GM12878 (cell line): ENCODE data around the gene RPL36. TPM values are rescaled to one million over a fixed set of nuclear protein-coding genes. Genes with fewer than 3 reads are reported as not detected.

ENCODE experiments used
- ATAC-seq: fragments of 200-7000 bp; cut with Tn5 transposase; 3 replicates; pipeline ENCODE4 v1.9.1; 2020; ENCODE audit warnings: mild to moderate bottlenecking, moderate library complexity
- BruUV-seq: library from RNA; stranded (reverse); fragments of 400-500 nt; replicated peaks from 2 replicates; lab custom pipeline; 2021; lab: Mats Ljungman, UMichigan
- CTCF ChIA-PET: fragments of 300-600 bp; sonication (Branson Sonifier 250); formaldehyde crosslinking; extraction: SDS; loops from one replicate; lab custom pipeline; 2021; ENCODE audit warnings: inconsistent platforms; lab: Yijun Ruan, JAX
- POLR2A ChIA-PET: fragments of 350-600 bp; formaldehyde crosslinking; extraction: SDS; loops from one replicate; lab custom pipeline; 2021; ENCODE audit warnings: inconsistent platforms; lab: Charles Lee
- RAD21 ChIA-PET: fragments of 300-600 bp; sonication (Branson Sonifier 250); formaldehyde crosslinking; loops from one replicate; lab custom pipeline; 2023; ENCODE audit warnings: antibody characterized with exemption; ENCODE audit not compliant: unreplicated experiment; lab: Charles Lee
- SMC1A ChIA-PET: fragments of 300-600 bp; sonication (Branson Sonifier 250); formaldehyde crosslinking; loops from one replicate; lab custom pipeline; 2023; ENCODE audit not compliant: unreplicated experiment, uncharacterized antibody; lab: Charles Lee
- DNase-seq: peaks from one replicate; pipeline ENCODE4 v3.0.0-alpha.2; 2011; ENCODE audit warnings: low read depth, low spot score
- FAIRE-seq: peaks from 3 replicates; lab custom pipeline; 2011; peaks lifted over from hg19 to GRCh38; lab: Jason Lieb, UNC
- H2AFZ ChIP-seq: 2 replicates; pipeline ENCODE4 v1.6.0; 2011; ENCODE audit warnings: low read depth, low read length, control low read depth; ENCODE audit not compliant: control insufficient read depth
- H3K27ac ChIP-seq: 2 replicates; pipeline ENCODE4 v1.5.1; 2011; ENCODE audit warnings: control low read depth; ENCODE audit not compliant: control insufficient read depth, insufficient read depth
- H3K27me3 ChIP-seq, 2 experiments: replicated peaks in 1 of 2; 2 replicates each; pipeline versions ENCODE4 v1.6.0 to v1.6.1; 2011; ENCODE audit warnings: low read length in 1 of 2; ENCODE audit not compliant: control insufficient read depth in 2 of 2, insufficient read depth in 2 of 2
- H3K36me3 ChIP-seq, 2 experiments: 2 replicates each; pipeline ENCODE4 v1.5.1; 2011; ENCODE audit warnings: low read length in 1 of 2; ENCODE audit not compliant: control insufficient read depth in 2 of 2, insufficient read depth in 2 of 2
- H3K4me1 ChIP-seq: 2 replicates; pipeline ENCODE4 v1.6.1; 2011; ENCODE audit warnings: mild to moderate bottlenecking, low read length, moderate library complexity, mixed read lengths; ENCODE audit not compliant: control insufficient read depth, insufficient read depth
- H3K4me2 ChIP-seq: 2 replicates; pipeline ENCODE4 v1.6.0; 2011; ENCODE audit warnings: control low read depth; ENCODE audit not compliant: control insufficient read depth, insufficient read depth
- H3K4me3 ChIP-seq: fragments of 200-600 bp; sonication (generic); 2 replicates; pipeline ENCODE4 v1.5.1; 2016
- H3K79me2 ChIP-seq: 2 replicates; pipeline ENCODE4 v1.6.0; 2011; ENCODE audit warnings: low read length; ENCODE audit not compliant: control insufficient read depth, insufficient read depth
- H3K9ac ChIP-seq: 2 replicates; pipeline ENCODE4 v1.8.0; 2011; ENCODE audit warnings: low read length, control low read depth, mixed read lengths; ENCODE audit not compliant: control insufficient read depth, insufficient read depth
- H3K9me3 ChIP-seq: replicated peaks from 3 replicates; pipeline ENCODE4 v1.5.1; 2011; ENCODE audit warnings: mild to moderate bottlenecking, low read length; ENCODE audit not compliant: control insufficient read depth, insufficient read depth
- H4K20me1 ChIP-seq: 2 replicates; pipeline ENCODE4 v1.6.0; 2011; ENCODE audit not compliant: control insufficient read depth, insufficient read depth
- BCLAF1 ChIP-seq: fragments of 450-650 bp; IDR thresholded peaks from 2 replicates; pipeline ENCODE4 v1.6.1; 2017; ENCODE audit warnings: antibody characterized with exemption, mild to moderate bottlenecking, moderate library complexity
- BHLHE40 ChIP-seq, 2 experiments: fragments of 450-650 bp in 1 of 2; IDR thresholded peaks; 2 replicates each; pipeline ENCODE4 v1.6.1; 2011 to 2017; ENCODE audit warnings: low read depth in 2 of 2, borderline replicate concordance in 1 of 2, improper control_type of control experiment in 1 of 2, low read length in 1 of 2, mild to moderate bottlenecking in 1 of 2
- BMI1 ChIP-seq: fragments of 450-650 bp; IDR thresholded peaks from 2 replicates; pipeline ENCODE4 v1.6.1; 2016; ENCODE audit warnings: mild to moderate bottlenecking, moderate library complexity, borderline replicate concordance
- HDAC2 ChIP-seq: fragments of 200-600 bp; sonication (generic); IDR thresholded peaks from 2 replicates; pipeline ENCODE4 v1.6.1; 2017
- IRF4 ChIP-seq: IDR thresholded peaks from 2 replicates; pipeline ENCODE4 v1.6.1; 2011; ENCODE audit warnings: low read depth, low read length
- JUNB ChIP-seq: IDR thresholded peaks from 2 replicates; pipeline ENCODE4 v1.6.1; 2016; ENCODE audit warnings: antibody characterized with exemption, mild to moderate bottlenecking
- JUND ChIP-seq: IDR thresholded peaks from 2 replicates; pipeline ENCODE4 v1.6.1; 2012; ENCODE audit warnings: low read depth, mild to moderate bottlenecking, low read length, improper control_type of control experiment, moderate library complexity
- KDM1A ChIP-seq: fragments of 200-600 bp; sonication (generic); IDR thresholded peaks from 2 replicates; pipeline ENCODE4 v1.6.1; 2016; ENCODE audit warnings: borderline replicate concordance
- MTA2 ChIP-seq: fragments of 450-650 bp; IDR thresholded peaks from 2 replicates; pipeline ENCODE4 v1.6.1; 2016; ENCODE audit warnings: low read depth, mild to moderate bottlenecking, moderate library complexity
- NFXL1 ChIP-seq: fragments of 450-650 bp; IDR thresholded peaks from 2 replicates; pipeline ENCODE4 v1.6.1; 2017; ENCODE audit warnings: antibody characterized with exemption, mild to moderate bottlenecking, borderline replicate concordance
- NFYA ChIP-seq: IDR thresholded peaks from 2 replicates; pipeline ENCODE4 v1.6.1; 2011; ENCODE audit warnings: low read depth, mild to moderate bottlenecking, low read length, improper control_type of control experiment, borderline replicate concordance
- NRF1 ChIP-seq: conservative IDR thresholded peaks from 2 replicates; pipeline ENCODE4 v1.6.1; 2011; ENCODE audit warnings: mild to moderate bottlenecking, low read depth, low read length, improper control_type of control experiment
- PKNOX1 ChIP-seq: fragments of 450-650 bp; IDR thresholded peaks from 2 replicates; pipeline ENCODE4 v1.6.1; 2016; ENCODE audit warnings: mild to moderate bottlenecking
- SIN3A ChIP-seq: IDR thresholded peaks from 2 replicates; pipeline ENCODE4 v1.6.1; 2012; ENCODE audit warnings: low read depth, low read length, improper control_type of control experiment
- STAT1 ChIP-seq: fragments of 450-650 bp; conservative IDR thresholded peaks from 2 replicates; pipeline ENCODE4 v1.6.1; 2014; ENCODE audit warnings: antibody characterized with exemption, mild to moderate bottlenecking
- SUPT20H ChIP-seq: IDR thresholded peaks from 2 replicates; pipeline ENCODE4 v1.6.1; 2011; ENCODE audit warnings: low read depth, mild to moderate bottlenecking, low read length, moderate library complexity, borderline replicate concordance; ENCODE audit not compliant: control insufficient read depth
- YBX1 ChIP-seq: fragments of 450-650 bp; IDR thresholded peaks from 2 replicates; pipeline ENCODE4 v1.6.1; 2016; ENCODE audit warnings: antibody characterized with exemption
- ZBED1 ChIP-seq: IDR thresholded peaks from 2 replicates; pipeline ENCODE4 v1.6.1; 2016; ENCODE audit warnings: borderline replicate concordance
- ZZZ3 ChIP-seq: IDR thresholded peaks from 2 replicates; pipeline ENCODE4 v1.6.1; 2011; ENCODE audit warnings: low read depth; ENCODE audit not compliant: control insufficient read depth, insufficient read length
- whole genome bisulfite sequencing: methylation state at CpG from one replicate; pipeline ENCODE4 v1.1.6; 2016; ENCODE audit warnings: low lambda C conversion rate; ENCODE audit not compliant: insufficient replicate concordance, insufficient coverage; ENCODE audit errors: missing lambda C conversion rate; 5-methylcytosine and 5-hydroxymethylcytosine counted together
- in situ Hi-C: fragments of 300-500 bp; cut with MboI; formaldehyde crosslinking; loops from 9 replicates; pipeline ENCODE4 v1.14.3; 2018; ENCODE audit warnings: mixed read lengths
- intact Hi-C: fragments of 100-400 bp; cut with micrococcal nuclease; formaldehyde crosslinking; loops from one replicate; pipeline ENCODE4 v1.14.2; 2022; ENCODE audit not compliant: unreplicated experiment
- polyA plus RNA-seq, 11 experiments: library from polyadenylated mRNA; depleted of rRNA in 4 of 11; unstranded in 6 of 11; stranded (reverse) in 5 of 11; fragments of >200 nt; fragmentation: Nextera tagmentation in 4 of 11; fragmentation: Illumina TruSeq in 1 of 11; extraction: Ambion mirVana in 4 of 11; extraction: Trizol in 1 of 11; gene quantifications; 1 replicate in 1 of 11; 2 replicates in 10 of 11; pipeline versions ENCODE4 v1.2.1 to v1.2.3, GENCODE V29; 2011 to 2016; ENCODE audit warnings: inconsistent platforms in 2 of 11, missing spikeins in 2 of 11, low read depth in 1 of 11
- total RNA-seq, 4 experiments: library from RNA; depleted of rRNA in 3 of 4; stranded (reverse); fragments of >200 nt in 3 of 4; fragmentation: Illumina TruSeq in 1 of 4; extraction: Trizol in 1 of 4; gene quantifications; 2 replicates each; pipeline versions ENCODE4 v1.2.1 to v1.2.3, GENCODE V29; 2013 to 2021

The RPL36 gene
- total and polyA plus RNA-seq, 10 of the 15 experiments (the other 5 are each of a cell fraction or from before 2014, with no cell fraction given), result 374 to 4,942 (median 2,053) TPM

- WGBS, result 95% methylated on average over 8 of the region's 9 CpGs
- Histone ChIP-seq H3K27ac (no peak overlapping the region), H3K9me3 (no peaks in the 10 kb centered on the region), H3K9ac (no peak overlapping the region), H3K79me2 (peaks cover 29% of the 10 kb centered on the region), H3K4me3 (no peak overlapping the region), H3K4me2 (no peak overlapping the region), H2AFZ (no peak overlapping the region), H3K27me3 (no peaks in the 10 kb centered on the region), H4K20me1 (0 out of 2 replicates have a peak, but pooled peaks cover 3% of the 10 kb centered on the region), H3K4me1 (peaks cover 4% of the 10 kb centered on the region), H3K36me3 (peaks cover 20 to 28% of the 10 kb centered on the region in 2 experiments; a peak in 3 of 4 replicates)
- ChIA-PET POLR2A (no interaction called here), CTCF (no interaction called here), SMC1A (no interaction called here), RAD21 (no interaction called here)
- FAIRE-seq (no peak), DNase-seq (no peak), ATAC-seq (no peak)
- intact Hi-C loops, result no loop called here
- TF ChIP-seq ZBED1 (no peak), PKNOX1 (no peak), BHLHE40 (IDR thresholded peaks at IDR 0.05; ENCODE audit: borderline replicate concordance in 1 of 2, low read depth in 2 of 2, low read length in 1 of 2) (no peak), SUPT20H (no peak), BMI1 (no peak), HDAC2 (no peak), NFYA (no peak), STAT1 (no peak), NRF1 (no peak), BCLAF1 (no peak), NFXL1 (no peak), YBX1 (no peak), ZZZ3 (no peak), JUND (no peak), MTA2 (no peak), SIN3A (no peak), KDM1A (no peak), IRF4 (no peak), JUNB (no peak)
- BruUV-seq, result no TSS peak
- in situ Hi-C loops, result no loop called here
These were observed 23.1 kb downstream of the RPL36 start for GRCh38 chr19:5713228-5713627.
